ENCODE measurements around the gene CD8B2. TPM values are rescaled to one million over a fixed set of nuclear protein-coding genes. Genes with fewer than 3 reads are reported as not detected.
"Not testable (repeated sequence)": the region's sequence is repeated elsewhere in the genome, so short reads cannot be mapped to it uniquely, and the experiment has no call there.

CD8B2 gene
- polyA plus RNA-seq, 3 donors, result 0.06 TPM; not detected in 2

DNA sequence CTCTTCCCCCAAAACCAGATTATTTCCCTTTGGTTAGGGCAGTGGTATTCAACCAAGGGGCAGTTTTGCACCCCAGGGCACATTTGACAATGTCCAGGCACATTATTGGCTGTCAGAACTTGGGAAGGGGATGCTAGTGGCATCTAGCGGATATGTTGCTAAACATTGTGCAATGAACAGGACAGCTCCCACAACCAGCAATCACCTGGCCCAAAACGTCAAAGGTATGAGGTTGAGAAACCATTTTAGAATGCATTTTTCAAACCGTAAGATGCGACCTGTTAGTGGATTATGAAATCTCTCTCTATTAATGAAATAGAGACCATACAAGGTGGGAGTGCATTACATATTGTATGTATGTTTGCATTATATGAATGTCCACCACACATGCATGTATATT, 54.2 kb downstream of the CD8B2 start:
- H3K27ac ChIP-seq (ENCODE audit: low read depth, low read length), result no peak overlapping the region
- 70 to 78% (median 77%) methylated on average over 4 of the region's 4 CpGs for WGBS, 3 donors

DNA sequence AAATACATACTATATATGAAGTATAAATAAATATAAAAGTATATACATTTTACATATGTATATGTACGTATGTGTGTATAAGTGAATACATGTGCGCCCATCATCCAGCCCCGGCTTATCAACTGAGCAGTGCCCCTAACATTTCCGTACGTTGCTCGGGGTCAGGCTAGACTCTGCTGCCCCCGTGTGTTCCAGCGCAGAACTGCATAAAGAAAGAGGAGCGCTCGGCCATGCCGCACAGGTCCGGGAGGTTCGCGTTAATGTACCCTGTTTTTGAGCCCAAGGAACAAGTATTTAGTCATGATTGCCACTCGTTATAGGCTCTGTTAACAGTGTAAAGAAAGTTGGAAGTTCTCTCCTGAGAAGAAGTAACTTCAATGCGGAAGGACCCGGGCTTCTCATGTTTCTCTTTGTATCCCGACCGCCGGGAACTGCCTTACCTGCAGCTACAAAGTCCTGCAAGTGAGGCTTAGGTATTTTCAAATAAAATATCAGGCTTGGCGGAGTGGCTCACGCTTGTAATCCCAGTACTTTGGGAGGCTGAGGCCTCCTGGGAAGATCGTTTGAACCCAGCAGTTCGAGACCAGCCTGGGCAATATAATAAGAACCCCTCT, 55.7 kb downstream of the CD8B2 start:
- H3K27ac ChIP-seq (ENCODE audit: low read depth, low read length), result no peak overlapping the region
- 7 to 10% (median 10%) methylated on average over 24 of the region's 24 CpGs for WGBS, 3 donors

DNA sequence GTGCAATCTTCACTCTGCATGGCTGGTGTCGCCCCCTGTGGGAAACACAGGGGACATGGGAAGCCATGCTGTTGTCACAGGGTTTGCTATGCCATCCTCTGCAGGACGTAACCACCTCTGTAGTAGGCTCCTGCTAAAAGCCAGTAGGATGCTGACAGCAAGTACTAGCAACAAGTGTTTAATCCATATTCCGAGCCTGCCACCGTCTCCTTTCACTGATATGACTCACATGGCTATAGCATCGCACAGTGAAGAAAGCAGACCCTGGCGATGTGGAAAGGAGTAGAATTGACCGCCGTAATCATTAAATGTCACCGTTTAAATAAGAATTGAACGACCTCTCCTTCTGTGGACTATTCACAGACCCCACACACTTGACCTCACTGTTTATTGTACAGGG, 57.8 kb downstream of the CD8B2 start:
- 87 to 94% (median 87%) methylated on average over 10 of the region's 10 CpGs for WGBS, 3 donors
- H3K27ac ChIP-seq (ENCODE audit: low read depth, low read length), result no peak overlapping the region

DNA sequence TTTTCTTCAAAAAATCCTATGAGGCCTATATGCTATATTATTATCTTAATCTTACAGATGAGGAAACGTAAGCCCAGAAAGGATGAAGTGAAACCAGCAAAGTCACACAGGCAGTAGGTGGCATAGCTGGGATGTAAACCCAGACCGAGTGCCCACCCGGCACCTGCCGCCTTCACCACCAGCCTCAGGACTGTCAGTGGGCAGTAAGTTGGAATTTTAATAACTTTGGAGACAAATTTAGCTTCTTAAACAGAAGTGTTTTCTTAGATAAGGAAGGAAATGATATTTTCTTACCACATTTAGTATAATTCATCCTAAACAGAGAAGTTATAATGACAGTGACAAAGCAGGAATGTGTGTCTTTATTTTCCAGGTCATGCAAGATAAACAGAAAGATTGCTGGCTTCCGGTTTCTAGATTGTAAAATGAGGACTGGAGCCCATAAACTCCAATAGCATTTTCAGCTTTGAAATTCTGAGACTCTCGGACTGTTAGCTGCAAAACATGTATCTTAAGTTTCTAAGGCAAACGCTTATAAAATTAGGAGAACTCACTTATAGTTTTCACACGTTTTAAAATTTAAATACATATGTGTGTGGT, 59.3 kb downstream of the CD8B2 start:
- WGBS, 3 donors, result 47 to 70% (median 52%) methylated on average over 8 of the region's 8 CpGs
- no peak overlapping the region for H3K27ac ChIP-seq (ENCODE audit: low read depth, low read length)

DNA sequence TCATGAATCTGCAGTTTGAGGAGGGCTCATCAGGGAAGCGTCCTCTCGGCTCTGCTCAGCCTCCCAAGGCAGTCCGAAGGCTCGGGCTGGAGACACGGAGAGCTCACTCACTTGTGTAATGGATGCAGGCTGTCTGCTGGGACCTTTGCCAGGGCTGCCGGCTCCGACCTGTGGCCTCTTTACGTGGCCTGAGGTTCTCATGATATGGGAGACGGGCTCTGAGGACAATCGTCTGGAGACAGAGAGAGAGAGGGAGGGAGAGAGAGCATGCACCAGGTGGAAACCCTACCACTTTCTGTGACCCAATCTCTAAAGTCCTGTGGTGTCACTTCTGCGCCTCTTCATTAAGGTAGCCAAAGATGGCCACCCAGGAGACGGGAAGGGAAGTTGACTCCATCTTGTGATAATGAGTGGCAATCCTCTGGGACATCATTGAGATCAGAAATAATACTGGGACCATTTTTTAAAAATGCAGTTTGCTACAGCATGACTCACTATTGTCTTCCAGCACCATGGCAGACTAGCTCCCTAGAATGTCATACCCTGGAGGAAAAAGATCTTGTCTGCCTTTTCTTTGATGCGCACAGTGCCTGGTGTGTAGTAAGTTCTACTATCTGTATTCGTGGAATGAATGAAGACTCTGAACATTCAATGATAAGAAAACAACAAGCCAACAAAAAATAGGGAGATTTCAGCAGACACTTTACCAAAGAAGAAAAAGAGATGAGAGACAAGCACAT, 60.2 kb downstream of the CD8B2 start:
- no peak overlapping the region for H3K27ac ChIP-seq (ENCODE audit: low read depth, low read length)
- WGBS, 3 donors, result 52 to 63% (median 54%) methylated on average over 14 of the region's 14 CpGs

DNA sequence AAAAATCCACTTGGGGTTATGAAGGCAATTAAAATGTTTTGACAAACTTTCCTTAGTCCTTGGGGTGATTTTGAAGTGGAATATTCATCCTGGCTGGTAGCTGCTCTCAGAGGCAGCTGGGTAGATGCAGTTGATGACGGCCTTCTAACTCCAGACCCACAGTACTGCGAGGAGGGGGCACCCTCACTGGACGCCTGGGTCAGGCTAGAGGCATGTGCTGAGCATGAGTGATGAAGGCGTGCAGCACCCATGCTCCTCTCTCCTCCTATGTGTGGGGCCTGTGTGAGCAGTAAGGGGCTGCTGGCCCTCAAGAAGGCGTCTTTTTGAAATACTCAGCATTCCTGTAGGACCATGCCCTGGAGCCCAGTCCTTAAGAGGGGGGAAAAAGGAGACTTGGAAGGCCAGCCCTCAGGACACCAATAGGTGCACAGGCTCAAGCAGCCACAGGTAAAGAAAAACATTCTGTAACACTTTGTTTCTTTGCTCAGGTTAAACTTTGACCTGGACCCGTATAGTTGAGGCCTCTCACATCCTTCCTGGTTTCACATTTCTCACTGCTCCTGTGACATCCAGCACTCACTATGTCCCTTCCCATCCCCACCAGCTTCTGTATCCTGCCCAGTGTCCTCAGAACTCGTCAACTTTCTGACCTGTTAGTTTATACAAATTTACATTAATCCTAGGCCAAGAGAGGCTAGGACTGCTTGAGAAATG, 64.4 kb downstream of the CD8B2 start:
- WGBS, 3 donors, result 58 to 74% (median 67%) methylated on average over 7 of the region's 7 CpGs
- H3K27ac ChIP-seq (ENCODE audit: low read depth, low read length), result no peak overlapping the region

DNA sequence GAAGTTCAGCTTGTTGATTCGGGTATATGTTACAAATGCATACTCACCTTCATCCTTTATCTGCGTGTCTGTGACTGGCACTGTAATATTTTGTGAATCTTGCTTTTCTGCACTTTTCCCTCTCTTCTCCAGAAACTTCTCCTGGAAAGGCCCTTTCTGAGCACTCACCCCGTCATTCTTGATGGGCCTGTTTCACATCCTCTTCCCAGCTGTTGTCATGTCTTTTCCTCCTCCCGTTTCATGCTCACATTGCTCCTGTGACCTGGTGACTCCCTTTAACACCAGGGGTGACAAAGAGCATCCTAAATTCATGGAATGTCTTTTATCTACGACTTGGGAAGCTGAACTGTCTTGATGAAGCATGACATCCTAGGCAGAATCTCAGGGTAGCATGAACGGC, 65.8 kb downstream of the CD8B2 start:
- 59 to 66% (median 64%) methylated on average over 6 of the region's 6 CpGs for WGBS, 3 donors
- H3K27ac ChIP-seq (ENCODE audit: low read depth, low read length), result no peak overlapping the region

DNA sequence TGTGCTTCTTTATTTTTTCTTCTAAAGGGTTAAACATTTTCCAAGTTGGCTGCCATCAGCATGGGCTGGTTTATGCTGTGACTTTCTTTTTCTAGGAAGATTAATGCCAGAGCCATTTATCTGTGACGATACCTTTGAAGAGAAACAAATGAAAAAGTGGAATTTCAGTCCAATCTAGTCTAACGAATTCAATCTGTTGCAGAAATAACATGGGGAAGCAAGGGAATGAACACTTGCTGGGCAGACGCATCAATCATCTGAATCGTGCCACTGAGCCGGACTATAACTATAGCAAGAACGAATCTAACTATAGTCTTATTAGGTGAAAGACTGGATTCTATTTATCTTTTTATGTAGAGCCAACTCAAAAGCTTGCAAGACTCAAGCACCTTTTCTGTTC, 66.2 kb downstream of the CD8B2 start:
- WGBS, 3 donors, result 47 to 74% (median 67%) methylated on average over 6 of the region's 6 CpGs
- H3K27ac ChIP-seq (ENCODE audit: low read depth, low read length), result no peak overlapping the region

DNA sequence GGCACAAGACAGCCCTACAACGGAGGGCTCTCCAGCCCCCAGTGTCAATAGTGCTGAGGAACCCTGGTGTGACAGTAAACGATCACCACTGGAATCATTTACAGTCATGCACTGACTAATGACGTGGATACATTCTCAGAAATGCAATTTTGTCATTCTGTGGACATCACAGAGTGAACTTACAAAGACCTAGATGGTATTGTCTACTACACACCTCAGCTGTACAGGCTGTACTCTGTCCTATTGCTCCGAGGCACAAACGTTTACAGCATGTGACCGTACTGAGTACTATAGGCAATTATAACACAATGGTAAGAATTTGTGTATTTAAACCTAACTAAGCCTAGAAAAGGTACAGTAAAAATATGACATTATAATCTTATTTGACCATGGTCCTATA, 67.2 kb downstream of the CD8B2 start:
- WGBS, 3 donors, result 77 to 88% (median 86%) methylated on average over 6 of the region's 6 CpGs
- no peak overlapping the region for H3K27ac ChIP-seq (ENCODE audit: low read depth, low read length)

DNA sequence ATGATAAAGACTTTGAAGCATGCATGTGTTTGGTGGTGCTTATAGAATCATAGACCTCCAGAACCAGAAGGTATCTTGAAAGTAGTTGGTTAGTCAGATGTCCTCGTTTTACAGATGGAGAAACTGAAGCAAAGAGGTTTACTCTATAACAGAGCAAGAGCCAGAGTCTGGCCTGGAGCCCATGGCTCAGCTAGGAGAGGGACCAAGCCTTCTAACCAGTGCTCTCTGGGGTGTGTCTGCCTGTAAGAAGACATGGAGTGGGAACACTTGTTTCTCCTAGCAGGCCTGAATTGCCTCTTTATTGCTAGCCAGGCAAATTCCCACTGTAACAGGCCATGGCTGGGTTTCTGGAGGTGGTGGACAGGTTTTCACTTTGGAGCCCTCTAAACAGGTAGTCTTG, 67.9 kb downstream of the CD8B2 start:
- no peak overlapping the region for H3K27ac ChIP-seq (ENCODE audit: low read depth, low read length)
- 0 to 3% (median 2%) methylated on average over 1 of the region's 1 CpG for WGBS, 3 donors

DNA sequence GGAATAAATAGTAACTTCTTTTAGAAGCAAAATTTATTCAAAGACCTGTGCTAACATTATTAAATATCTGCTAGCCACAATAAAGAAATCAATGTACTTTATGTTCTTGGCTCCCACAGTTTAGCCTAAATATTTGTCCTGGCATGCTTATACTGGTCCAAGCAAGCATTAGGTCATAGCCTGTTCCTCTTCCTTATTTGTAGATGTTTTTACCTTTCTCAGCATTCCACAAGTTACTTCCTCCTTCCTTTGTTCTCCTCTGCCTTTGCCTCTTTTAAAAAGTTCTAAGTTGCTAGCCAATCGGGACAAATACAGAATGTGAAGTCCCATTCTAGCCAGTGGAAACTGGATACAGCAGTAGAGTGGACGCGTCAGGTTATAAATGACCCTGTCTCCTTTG, 72.6 kb downstream of the CD8B2 start:
- not testable (repeated sequence) for H3K27ac ChIP-seq (ENCODE audit: low read depth, low read length)
- 84 to 91% (median 91%) methylated on average over 3 of the region's 3 CpGs for WGBS, 3 donors

DNA sequence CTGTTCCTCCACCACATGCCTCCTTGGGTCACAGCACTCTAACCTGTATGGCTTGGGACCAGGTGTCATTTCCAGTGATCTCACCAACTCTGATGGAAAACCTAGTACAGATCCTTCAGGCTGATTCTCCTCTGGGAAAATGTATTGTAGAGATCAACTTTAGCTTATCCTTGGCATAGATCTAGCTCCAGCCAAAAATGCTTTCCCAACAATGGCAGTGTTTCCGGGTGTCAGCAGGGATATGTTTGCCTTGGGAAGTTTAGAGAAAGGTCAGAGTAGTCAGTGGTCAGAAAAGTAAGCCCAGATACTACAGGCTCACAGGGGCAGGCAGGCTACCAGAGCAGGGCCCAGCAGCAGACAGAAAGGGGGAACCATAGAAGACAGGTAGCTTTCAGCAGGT, 73.6 kb downstream of the CD8B2 start:
- H3K27ac ChIP-seq (ENCODE audit: low read depth, low read length), result no peak overlapping the region
- 62 to 77% (median 65%) methylated on average over 1 of the region's 1 CpG for WGBS, 3 donors

DNA sequence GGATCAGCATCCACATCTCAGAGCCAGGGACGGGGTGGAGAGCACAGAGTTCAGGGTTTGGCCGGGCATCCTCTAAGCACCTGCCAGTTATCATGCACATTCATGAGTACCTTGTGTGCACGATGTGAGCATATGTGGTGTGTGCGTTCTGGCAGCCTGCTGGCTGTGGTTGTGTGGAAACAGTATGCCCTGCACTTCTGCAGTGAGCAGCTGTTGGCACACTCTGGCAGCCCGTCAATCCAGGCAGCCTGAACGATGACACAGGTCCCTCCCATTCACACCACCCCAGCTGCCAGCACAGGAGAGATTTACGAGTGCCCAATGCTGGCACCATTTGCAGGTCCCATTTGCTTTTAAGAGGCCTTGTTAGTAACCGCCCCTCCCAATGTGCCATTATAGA, 74.2 kb downstream of the CD8B2 start:
- no peak overlapping the region for H3K27ac ChIP-seq (ENCODE audit: low read depth, low read length)
- 65 to 71% (median 65%) methylated on average over 8 of the region's 8 CpGs for WGBS, 3 donors

DNA sequence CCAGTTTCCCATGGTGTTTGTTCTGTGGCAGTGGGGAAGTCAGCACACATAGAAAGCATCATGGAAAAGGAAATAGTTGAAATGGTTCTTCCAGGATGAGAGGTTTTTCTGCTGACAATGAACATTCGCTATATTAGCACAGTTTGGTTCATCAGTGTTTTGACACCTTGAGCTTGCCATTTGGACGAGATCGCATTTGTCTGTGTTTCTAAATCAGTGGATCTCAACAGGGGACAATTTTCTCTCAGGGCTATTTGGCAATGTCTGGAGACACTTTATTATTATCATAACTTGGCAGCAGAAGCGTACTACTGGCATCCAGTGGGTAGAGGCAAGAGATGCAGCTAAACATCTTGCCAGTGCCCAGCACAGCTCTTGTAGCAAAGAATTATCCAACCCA, 74.6 kb downstream of the CD8B2 start:
- H3K27ac ChIP-seq (ENCODE audit: low read depth, low read length), result no peak overlapping the region
- 82 to 93% (median 85%) methylated on average over 4 of the region's 4 CpGs for WGBS, 3 donors

DNA sequence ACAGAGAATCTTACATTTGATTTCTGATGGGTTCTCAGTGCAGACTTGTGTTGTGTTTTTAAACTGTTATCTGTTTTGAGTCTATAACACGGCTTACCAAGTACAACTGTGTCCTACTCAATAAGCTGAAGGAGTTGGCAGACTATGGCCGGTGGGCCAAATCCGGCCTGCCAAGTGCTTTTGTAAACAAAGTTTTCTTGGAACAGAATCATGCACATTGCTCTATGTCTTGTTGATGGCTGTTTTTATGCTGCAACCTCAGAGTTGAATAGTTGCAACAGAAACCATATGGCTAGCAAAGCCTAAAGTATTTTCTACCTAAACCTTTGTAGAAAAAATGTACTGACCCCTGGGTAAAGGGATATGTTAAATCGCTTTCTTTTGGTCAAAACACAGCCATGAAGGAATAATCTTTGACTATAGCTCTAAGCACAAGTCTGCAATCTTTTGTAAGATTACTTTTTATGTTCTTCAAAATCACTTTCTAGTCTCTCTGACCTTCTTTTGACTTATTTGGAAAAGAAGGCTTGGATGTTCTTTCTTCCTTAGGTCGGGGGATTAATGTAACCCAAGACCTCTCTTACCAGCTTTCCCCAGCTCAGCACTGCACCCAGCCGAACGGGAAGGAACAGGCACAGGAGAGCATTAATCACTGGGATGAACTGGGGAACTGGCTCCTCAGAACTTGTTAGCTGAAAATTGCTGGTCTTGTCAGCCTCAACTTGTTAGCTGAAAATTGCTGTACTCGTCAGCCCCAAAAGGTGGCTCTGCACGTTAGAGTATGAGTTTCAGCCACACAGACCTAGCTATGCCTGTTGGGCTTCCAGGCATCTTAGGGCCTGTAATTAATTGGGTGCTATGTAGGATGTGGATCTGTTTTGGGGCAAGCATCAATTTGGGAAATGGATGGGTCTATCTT, 75.4 kb downstream of the CD8B2 start:
- 39 to 51% (median 48%) methylated on average over 9 of the region's 9 CpGs for WGBS, 3 donors
- no peak overlapping the region for H3K27ac ChIP-seq (ENCODE audit: low read depth, low read length)

DNA sequence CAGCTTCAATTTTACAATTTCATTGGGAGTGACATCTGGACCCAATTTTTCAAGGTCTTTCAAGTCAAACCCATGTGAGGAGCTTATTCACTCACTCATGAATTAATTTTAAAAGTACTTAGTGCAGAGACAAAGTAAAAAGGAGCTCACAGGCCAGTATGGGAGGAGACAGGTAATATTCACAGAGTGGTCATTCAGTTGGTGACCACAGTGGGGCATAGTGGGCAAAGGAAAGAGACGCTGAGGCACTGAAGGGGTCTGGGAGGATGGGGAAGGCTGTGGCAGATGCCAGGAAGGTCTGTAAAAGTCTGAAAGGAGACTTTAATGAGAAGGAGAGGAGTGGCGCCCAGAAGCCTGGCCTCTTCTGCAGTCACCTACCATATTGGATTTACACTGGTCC, 76.0 kb downstream of the CD8B2 start:
- 83 to 87% (median 84%) methylated on average over 2 of the region's 2 CpGs for WGBS, 3 donors
- no peak overlapping the region for H3K27ac ChIP-seq (ENCODE audit: low read depth, low read length)

DNA sequence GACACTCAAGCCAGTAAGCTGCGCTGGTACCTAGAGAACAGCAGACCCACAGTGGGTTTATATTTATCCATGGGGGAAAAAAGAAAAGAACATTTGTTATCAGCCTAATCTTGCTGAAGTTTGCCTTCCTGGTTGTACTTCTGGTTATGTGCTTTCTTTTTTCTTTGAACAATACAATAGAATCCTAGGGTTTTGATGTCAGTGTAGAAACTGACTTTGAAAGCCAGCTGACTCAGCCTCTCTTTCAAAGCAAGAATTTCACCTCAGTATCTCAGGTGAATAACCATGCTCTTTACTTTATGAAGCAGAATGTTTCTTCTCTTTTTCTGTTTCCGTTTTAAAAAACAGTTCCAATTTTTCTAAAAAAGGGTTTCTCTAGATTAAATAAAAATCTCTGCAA, 78.4 kb downstream of the CD8B2 start:
- H3K27ac ChIP-seq (ENCODE audit: low read depth, low read length), result no peak overlapping the region
- 58 to 81% (median 63%) methylated on average over 2 of the region's 2 CpGs for WGBS, 3 donors

DNA sequence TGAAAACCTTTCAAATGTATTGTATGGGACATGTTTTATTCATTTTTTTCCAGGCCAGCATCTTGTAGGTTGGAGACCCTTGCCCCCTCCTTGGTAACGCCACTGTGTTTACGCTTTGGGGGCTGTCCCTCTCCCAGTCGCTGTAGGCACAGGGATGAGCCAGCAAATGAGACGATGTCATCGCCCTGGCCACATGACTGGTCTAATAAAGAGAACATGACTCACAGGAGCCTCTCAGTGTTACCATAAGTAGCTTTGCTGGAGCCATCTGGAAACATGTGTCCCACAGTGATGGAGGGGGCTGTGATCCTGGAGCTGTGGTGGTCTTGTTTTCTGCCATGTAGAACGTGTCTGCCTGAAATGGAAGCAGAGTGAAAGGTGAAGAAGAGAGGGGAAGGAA, 78.9 kb downstream of the CD8B2 start:
- H3K27ac ChIP-seq (ENCODE audit: low read depth, low read length), result no peak overlapping the region
- 52 to 71% (median 58%) methylated on average over 6 of the region's 6 CpGs for WGBS, 3 donors
